Keratinocyte (primary cell): ENCODE measurements around the gene FOXK1. TPM values are rescaled to one million over a fixed set of nuclear protein-coding genes. Genes with fewer than 3 reads are reported as not detected.

Experiments
- DNase-seq: peaks from one replicate; pipeline ENCODE4 v3.0.0-alpha.2; 2011; ENCODE audit warnings: low read depth, missing footprints, low spot score
- FAIRE-seq: peaks from 2 replicates; lab custom pipeline; 2011; peaks lifted over from hg19 to GRCh38; lab: Jason Lieb, UNC
- H2AFZ ChIP-seq: 2 replicates; pipeline ENCODE4 v1.6.0; 2012; ENCODE audit warnings: low read length, control low read depth, inconsistent platforms; ENCODE audit not compliant: control insufficient read depth
- H3K27ac ChIP-seq: 2 replicates; pipeline ENCODE4 v1.5.1; 2011; ENCODE audit warnings: low read length; ENCODE audit not compliant: control insufficient read depth, insufficient read depth
- H3K27me3 ChIP-seq: 3 replicates; pipeline ENCODE4 v1.6.0; 2011; ENCODE audit warnings: low read length; ENCODE audit not compliant: control insufficient read depth, insufficient read depth; ENCODE audit errors: extremely low read depth
- H3K36me3 ChIP-seq, 2 experiments: 2 replicates in 1 of 2; 3 replicates in 1 of 2; pipeline ENCODE4 v1.5.1; 2011; ENCODE audit warnings: low read length in 2 of 2, mild to moderate bottlenecking in 1 of 2; ENCODE audit not compliant: control insufficient read depth in 2 of 2, insufficient read depth in 2 of 2; ENCODE audit errors: extremely low read depth in 1 of 2
- H3K4me1 ChIP-seq: 3 replicates; pipeline ENCODE4 v1.5.1; 2011; ENCODE audit warnings: low read length; ENCODE audit not compliant: control insufficient read depth, insufficient read depth; ENCODE audit errors: extremely low read depth
- H3K4me2 ChIP-seq: 3 replicates; pipeline ENCODE4 v1.6.0; 2011; ENCODE audit warnings: low read depth, low read length; ENCODE audit not compliant: control insufficient read depth, insufficient read depth; ENCODE audit errors: extremely low read depth
- H3K4me3 ChIP-seq, 3 experiments: fragments of 200-600 bp in 1 of 3; sonication (generic) in 1 of 3; 2 replicates in 2 of 3; 3 replicates in 1 of 3; pipeline ENCODE4 v1.5.1; 2011 to 2016; ENCODE audit warnings: low read length in 3 of 3, mild to moderate bottlenecking in 3 of 3, control low read depth in 2 of 3, inconsistent platforms in 1 of 3, low read depth in 1 of 3, mixed read lengths in 1 of 3, mixed run types in 1 of 3, moderate library complexity in 1 of 3; ENCODE audit not compliant: control insufficient read depth in 2 of 3, insufficient read depth in 2 of 3; ENCODE audit errors: extremely low read depth in 1 of 3
- H3K79me2 ChIP-seq: 2 replicates; pipeline ENCODE4 v1.6.0; 2012; ENCODE audit warnings: low read length; ENCODE audit not compliant: control insufficient read depth, insufficient read depth
- H3K9ac ChIP-seq: 3 replicates; pipeline ENCODE4 v1.6.0; 2011; ENCODE audit warnings: low read length; ENCODE audit not compliant: control insufficient read depth, insufficient read depth; ENCODE audit errors: extremely low read depth
- H3K9me1 ChIP-seq: 3 replicates; pipeline ENCODE4 v1.6.0; 2011; ENCODE audit warnings: low read length; ENCODE audit not compliant: control insufficient read depth, insufficient read depth; ENCODE audit errors: extremely low read depth
- H3K9me3 ChIP-seq: 2 replicates; pipeline ENCODE4 v1.5.1; 2012; ENCODE audit warnings: low read depth, low read length; ENCODE audit not compliant: control insufficient read depth
- H4K20me1 ChIP-seq: 3 replicates; pipeline ENCODE4 v1.6.0; 2011; ENCODE audit warnings: low read length; ENCODE audit not compliant: control insufficient read depth, insufficient read depth; ENCODE audit errors: extremely low read depth
- CTCF ChIP-seq, 3 experiments: IDR thresholded peaks in 1 of 3; conservative IDR thresholded peaks in 1 of 3; optimal IDR thresholded peaks in 1 of 3; 2 replicates in 2 of 3; 3 replicates in 1 of 3; pipeline versions ENCODE3 to v1.5.1; 2011; ENCODE audit warnings: low read length in 3 of 3, mild to moderate bottlenecking in 3 of 3, moderate library complexity in 2 of 3, control low read depth in 1 of 3, inconsistent platforms in 1 of 3; ENCODE audit not compliant: insufficient read depth in 2 of 3; ENCODE audit errors: extremely low read depth in 1 of 3
- EZH2 ChIP-seq: IDR thresholded peaks from one replicate; pipeline ENCODE4 v1.6.1; 2012; ENCODE audit warnings: inconsistent platforms, mild to moderate bottlenecking, low read length, moderate library complexity
- dilution Hi-C: fragments of 300-500 bp; cut with MboI; formaldehyde crosslinking; loops from one replicate; pipeline ENCODE4 v1.7.0; 2020; ENCODE audit warnings: low sequenced_read_pairs; ENCODE audit not compliant: extremely low pct_ligation_motif_present
- polyA plus RNA-seq, 5 experiments: library from polyadenylated mRNA; depleted of rRNA in 3 of 5; stranded (reverse) in 3 of 5; stranded (forward) in 1 of 5; unstranded in 1 of 5; fragments of >200 nt; gene quantifications; 1 replicate in 1 of 5; 2 replicates in 3 of 5; 3 replicates in 1 of 5; pipeline versions ENCODE4 v1.2.1 to v1.2.3, GENCODE V29; 2011 to 2012; ENCODE audit warnings: missing spikeins in 2 of 5, low read depth in 1 of 5, low replicate concordance in 1 of 5

FOXK1 gene
- polyA plus RNA-seq, 1 donor (not counting 4 experiments of a cell fraction or from before 2014, with no cell fraction given) = 4.4 TPM

DNA sequence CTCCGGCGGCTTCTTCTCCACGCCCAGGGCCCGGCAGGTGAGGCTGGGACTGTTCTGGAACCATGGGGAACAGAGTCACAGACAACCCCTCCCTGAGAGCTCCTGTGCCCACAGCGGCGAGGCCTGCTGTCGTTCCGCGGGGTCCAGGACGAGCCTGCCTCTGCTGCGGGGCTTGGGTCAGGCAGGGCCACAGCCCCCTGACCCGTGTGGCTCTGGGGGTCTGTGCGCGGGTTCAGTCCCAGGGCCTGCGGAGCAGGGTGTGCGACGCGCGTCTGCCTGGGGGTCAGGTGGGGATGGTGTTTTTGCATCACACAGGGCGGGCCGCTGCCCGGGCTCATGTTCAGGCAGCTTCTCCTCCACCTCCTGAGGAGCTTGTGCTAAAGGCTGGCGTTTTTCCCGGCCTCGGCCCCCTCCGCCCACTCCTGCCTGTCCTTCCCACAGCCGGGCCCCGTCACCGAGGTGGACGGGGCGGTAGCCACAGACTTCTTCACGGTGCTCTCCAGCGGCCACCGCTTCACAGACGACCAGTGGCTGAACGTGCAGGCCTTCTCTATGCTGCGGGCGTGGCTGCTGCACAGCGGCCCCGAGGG lies 101.8 kb downstream of the FOXK1 start:
- Histone ChIP-seq H4K20me1 (no peaks in the 10 kb centered on the region), H3K27ac (no peak overlapping the region), H3K4me3 (no peak overlapping the region), H3K4me1 (no peaks in the 10 kb centered on the region), H2AFZ (no peak overlapping the region), H3K9ac (no peak overlapping the region), H3K27me3 (no peaks in the 10 kb centered on the region), H3K9me3 (no peaks in the 10 kb centered on the region), H3K9me1 (no peaks in the 10 kb centered on the region), H3K4me2 (no peak overlapping the region), H3K36me3 (peaks cover 24 to 44% of the 10 kb centered on the region in 2 experiments), H3K79me2 (peaks cover 5% of the 10 kb centered on the region)
- FAIRE-seq (no peak), DNase-seq (no peak)
- TF ChIP-seq CTCF (optimal IDR thresholded peaks at IDR 0.05 in 1 of 3, IDR thresholded peaks at IDR 0.05 in 1 of 3, conservative IDR thresholded peaks at IDR 0.05 in 1 of 3; ENCODE audit: extremely low read depth in 1 of 3, insufficient read depth in 2 of 3, low read length in 3 of 3) (no peak), EZH2 (no peak)
- dilution Hi-C loops = no loop called here

- Histone ChIP-seq H3K9me1 (no peaks in the 10 kb centered on the region), H3K79me2 (peaks cover 4% of the 10 kb centered on the region), H2AFZ (no peak overlapping the region), H3K27me3 (no peaks in the 10 kb centered on the region), H4K20me1 (no peaks in the 10 kb centered on the region), H3K9ac (no peak overlapping the region), H3K4me1 (no peaks in the 10 kb centered on the region), H3K36me3 (peaks cover 24 to 50% of the 10 kb centered on the region in 2 experiments), H3K4me2 (no peak overlapping the region), H3K27ac (no peak overlapping the region), H3K9me3 (no peaks in the 10 kb centered on the region), H3K4me3 (no peak overlapping the region)
- dilution Hi-C loops = no loop called here
- TF ChIP-seq CTCF (optimal IDR thresholded peaks at IDR 0.05 in 1 of 3, IDR thresholded peaks at IDR 0.05 in 1 of 3, conservative IDR thresholded peaks at IDR 0.05 in 1 of 3; ENCODE audit: extremely low read depth in 1 of 3, insufficient read depth in 2 of 3, low read length in 3 of 3) (no peak), EZH2 (no peak)
- FAIRE-seq (no peak), DNase-seq (no peak)
Measured at GRCh38 chr7:4784799-4785198, 102.7 kb downstream of the FOXK1 start.
